ENCODE results near the gene BAG2. TPM values are rescaled to one million over a fixed set of nuclear protein-coding genes. Genes with fewer than 3 reads are reported as not detected.

BAG2 gene
- polyA plus RNA-seq, 1 donor (not counting 4 experiments of a cell fraction or from before 2014, with no cell fraction given): 1.6 TPM

GRCh38 chr6:57158658-57159057 lies 13.5 kb upstream of the BAG2 start:
- H3K36me3 ChIP-seq (ENCODE audit: control insufficient read depth in 2 of 2, extremely low read depth in 1 of 2, insufficient read depth in 2 of 2, low read length in 2 of 2): peaks cover 2 to 11% of the 10 kb centered on the region in 2 experiments
- H3K9ac ChIP-seq (ENCODE audit: control insufficient read depth, extremely low read depth, insufficient read depth, low read length): no peak overlapping the region
- H3K9me1 ChIP-seq (ENCODE audit: control insufficient read depth, extremely low read depth, insufficient read depth, low read length): no peaks in the 10 kb centered on the region
- H2AFZ ChIP-seq (ENCODE audit: control insufficient read depth, low read length): no peak overlapping the region
- H3K4me3 ChIP-seq (ENCODE audit: control insufficient read depth in 2 of 3, extremely low read depth in 1 of 3, insufficient read depth in 2 of 3, low read depth in 1 of 3, low read length in 3 of 3): no peak overlapping the region
- FAIRE-seq (peak; percentile 58), DNase-seq (ENCODE audit: low read depth, low spot score) (peak; percentile 21)
- dilution Hi-C loops (cut with MboI; ENCODE audit: extremely low pct_ligation_motif_present, low sequenced_read_pairs): no loop called here
- peak overlapping the region; percentile 39 for H3K4me2 ChIP-seq (ENCODE audit: control insufficient read depth, extremely low read depth, insufficient read depth, low read depth, low read length)
- no peaks in the 10 kb centered on the region for H3K27me3 ChIP-seq (ENCODE audit: control insufficient read depth, extremely low read depth, insufficient read depth, low read length)
- no peaks in the 10 kb centered on the region for H3K79me2 ChIP-seq (ENCODE audit: control insufficient read depth, insufficient read depth, low read length)
- H3K9me3 ChIP-seq (ENCODE audit: control insufficient read depth, low read depth, low read length): no peaks in the 10 kb centered on the region
- H3K27ac ChIP-seq (ENCODE audit: control insufficient read depth, insufficient read depth, low read length): no peak overlapping the region
- H4K20me1 ChIP-seq (ENCODE audit: control insufficient read depth, extremely low read depth, insufficient read depth, low read length): no peaks in the 10 kb centered on the region
- TF ChIP-seq CTCF (optimal IDR thresholded peaks at IDR 0.05 in 1 of 3, IDR thresholded peaks at IDR 0.05 in 1 of 3, conservative IDR thresholded peaks at IDR 0.05 in 1 of 3; ENCODE audit: extremely low read depth in 1 of 3, insufficient read depth in 2 of 3, low read length in 3 of 3): no peak
- TF ChIP-seq EZH2 (IDR thresholded peaks at IDR 0.05; ENCODE audit: low read length): no peak
- H3K4me1 ChIP-seq (ENCODE audit: control insufficient read depth, extremely low read depth, insufficient read depth, low read length): peaks cover 9% of the 10 kb centered on the region

GRCh38 chr6:57159127-57159526 lies 13.0 kb upstream of the BAG2 start:
- H3K4me3 ChIP-seq (ENCODE audit: control insufficient read depth in 2 of 3, extremely low read depth in 1 of 3, insufficient read depth in 2 of 3, low read depth in 1 of 3, low read length in 3 of 3): no peak overlapping the region
- FAIRE-seq: peak; percentile 83
- H3K27me3 ChIP-seq (ENCODE audit: control insufficient read depth, extremely low read depth, insufficient read depth, low read length): no peaks in the 10 kb centered on the region
- H3K4me1 ChIP-seq (ENCODE audit: control insufficient read depth, extremely low read depth, insufficient read depth, low read length): peaks cover 9% of the 10 kb centered on the region
- H2AFZ ChIP-seq (ENCODE audit: control insufficient read depth, low read length): no peak overlapping the region
- DNase-seq (ENCODE audit: low read depth, low spot score): peak; percentile 23
- no peaks in the 10 kb centered on the region for H3K9me1 ChIP-seq (ENCODE audit: control insufficient read depth, extremely low read depth, insufficient read depth, low read length)
- no peaks in the 10 kb centered on the region for H4K20me1 ChIP-seq (ENCODE audit: control insufficient read depth, extremely low read depth, insufficient read depth, low read length)
- TF ChIP-seq EZH2 (IDR thresholded peaks at IDR 0.05; ENCODE audit: low read length) (no peak), CTCF (optimal IDR thresholded peaks at IDR 0.05 in 1 of 3, IDR thresholded peaks at IDR 0.05 in 1 of 3, conservative IDR thresholded peaks at IDR 0.05 in 1 of 3; ENCODE audit: extremely low read depth in 1 of 3, insufficient read depth in 2 of 3, low read length in 3 of 3) (no peak)
- peaks cover 2 to 8% of the 10 kb centered on the region in 2 experiments for H3K36me3 ChIP-seq (ENCODE audit: control insufficient read depth in 2 of 2, extremely low read depth in 1 of 2, insufficient read depth in 2 of 2, low read length in 2 of 2)
- no peak overlapping the region for H3K27ac ChIP-seq (ENCODE audit: control insufficient read depth, insufficient read depth, low read length)
- H3K9ac ChIP-seq (ENCODE audit: control insufficient read depth, extremely low read depth, insufficient read depth, low read length): no peak overlapping the region
- H3K79me2 ChIP-seq (ENCODE audit: control insufficient read depth, insufficient read depth, low read length): no peaks in the 10 kb centered on the region
- dilution Hi-C loops (cut with MboI; ENCODE audit: extremely low pct_ligation_motif_present, low sequenced_read_pairs): no loop called here
- peak overlapping the region; percentile 39 for H3K4me2 ChIP-seq (ENCODE audit: control insufficient read depth, extremely low read depth, insufficient read depth, low read depth, low read length)
- no peaks in the 10 kb centered on the region for H3K9me3 ChIP-seq (ENCODE audit: control insufficient read depth, low read depth, low read length)
